Skeletal muscle satellite cell (primary cell): ENCODE data around the gene FKBP7. TPM values are rescaled to one million over a fixed set of nuclear protein-coding genes. Genes with fewer than 3 reads are reported as not detected.
A peak's percentile ranks its signal among the peaks of the same experiment; 100 is the strongest.
"Not testable (repeated sequence)": the region's sequence is repeated elsewhere in the genome, so short reads cannot be mapped to it uniquely, and the experiment has no call there.

Experiments used
- H3K27me3 ChIP-seq: 2 replicates; pipeline ENCODE4 v1.7.0; 2013; ENCODE audit warnings: low read length; ENCODE audit not compliant: control insufficient read depth, insufficient read depth
- H3K36me3 ChIP-seq: 2 replicates; pipeline ENCODE4 v1.7.0; 2013; ENCODE audit warnings: mild to moderate bottlenecking, control low read depth, low read length; ENCODE audit not compliant: insufficient read depth
- H3K4me1 ChIP-seq: 2 replicates; pipeline ENCODE4 v1.7.0; 2013; ENCODE audit warnings: low read length; ENCODE audit not compliant: control insufficient read depth, insufficient read depth
- H3K4me2 ChIP-seq: 2 replicates; pipeline ENCODE4 v1.7.0; 2013; ENCODE audit warnings: mild to moderate bottlenecking, low read length
- H3K4me3 ChIP-seq: 2 replicates; pipeline ENCODE4 v1.7.0; 2013; ENCODE audit warnings: low read length
- H3K9ac ChIP-seq: 2 replicates; pipeline ENCODE4 v1.7.0; 2013; ENCODE audit warnings: mild to moderate bottlenecking, low read depth, low read length, moderate library complexity
- H3K9me3 ChIP-seq: replicated peaks from 2 replicates; pipeline ENCODE4 v1.7.0; 2013; ENCODE audit warnings: mild to moderate bottlenecking, control low read depth, low read length
- total RNA-seq: library from RNA; depleted of rRNA; stranded (reverse); fragments of >200 nt; gene quantifications from 2 replicates; pipeline ENCODE4 v1.2.3, GENCODE V29; 2012; rRNA removed

Gene FKBP7, protein sequence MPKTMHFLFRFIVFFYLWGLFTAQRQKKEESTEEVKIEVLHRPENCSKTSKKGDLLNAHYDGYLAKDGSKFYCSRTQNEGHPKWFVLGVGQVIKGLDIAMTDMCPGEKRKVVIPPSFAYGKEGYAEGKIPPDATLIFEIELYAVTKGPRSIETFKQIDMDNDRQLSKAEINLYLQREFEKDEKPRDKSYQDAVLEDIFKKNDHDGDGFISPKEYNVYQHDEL
- total RNA-seq: 21.5 and 22.7 TPM in 2 replicates

DNA sequence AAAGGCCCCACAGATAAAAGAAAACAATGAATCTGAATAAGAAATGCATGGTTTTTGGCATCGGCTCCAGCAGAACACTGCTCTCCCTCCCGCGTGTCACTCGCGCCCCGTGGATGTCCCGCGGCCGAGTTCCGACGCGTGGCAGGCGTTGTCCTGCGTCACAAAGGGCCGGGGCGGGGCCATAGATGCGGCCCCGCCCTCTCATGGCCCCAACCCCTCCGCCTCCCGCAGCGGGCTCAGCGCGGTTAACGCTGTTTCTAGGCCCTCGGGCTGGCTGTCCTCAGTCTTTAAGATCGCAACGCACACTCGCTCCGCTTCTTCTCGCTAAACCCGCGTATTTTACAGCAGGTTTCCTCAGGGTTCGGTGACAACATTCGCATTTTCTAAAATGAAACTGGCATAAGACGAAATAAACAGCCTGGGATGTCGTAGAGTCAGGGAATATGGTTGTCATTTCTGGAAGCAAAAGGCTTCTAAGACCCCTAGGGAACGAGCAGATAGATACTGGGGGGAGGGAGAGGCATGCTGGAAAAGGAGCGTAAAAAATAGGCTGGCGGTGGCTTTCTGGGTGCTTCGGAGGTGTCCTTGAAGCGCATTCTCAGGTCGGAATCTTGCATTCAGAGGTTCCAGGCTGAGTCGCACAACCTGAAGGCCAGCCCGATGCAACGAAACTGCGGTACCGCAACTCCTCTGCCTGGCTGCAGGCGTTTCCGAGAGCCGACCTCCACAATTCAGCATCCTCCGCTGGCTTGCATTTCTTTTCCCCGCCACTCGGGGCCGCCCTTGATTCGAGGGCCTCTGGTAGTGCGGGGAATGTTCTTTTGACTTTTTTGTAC is at the start of gene FKBP7:
Gene FKBP7, minus strand, starts transcription at position 162 of the 836 bp plus-strand sequence. Its CDS starts 101 bp downstream, at position 61.
- Histone ChIP-seq H3K4me3 (peak within 1 kb of the TSS; percentile 90), H3K9ac (peak within 1 kb of the TSS; percentile 95), H3K9me3 (no peaks in the 10 kb centered on the region), H3K4me1 (peaks cover 18% of the 10 kb centered on the region), H3K36me3 (no peaks in the 10 kb centered on the region), H3K4me2 (peak within 1 kb of the TSS; percentile 97), H3K27me3 (no peaks in the 10 kb centered on the region)

- H3K9me3 ChIP-seq: no peaks in the 10 kb centered on the region
- H3K4me3 ChIP-seq: no peak overlapping the region
- no peaks in the 10 kb centered on the region for H3K4me1 ChIP-seq
- no peaks in the 10 kb centered on the region for H3K27me3 ChIP-seq
- H3K9ac ChIP-seq: no peak overlapping the region
- no peaks in the 10 kb centered on the region for H3K36me3 ChIP-seq
- no peak overlapping the region for H3K4me2 ChIP-seq
These were observed 49.2 kb upstream of the FKBP7 start for GRCh38 chr2:178527592-178527991.

DNA sequence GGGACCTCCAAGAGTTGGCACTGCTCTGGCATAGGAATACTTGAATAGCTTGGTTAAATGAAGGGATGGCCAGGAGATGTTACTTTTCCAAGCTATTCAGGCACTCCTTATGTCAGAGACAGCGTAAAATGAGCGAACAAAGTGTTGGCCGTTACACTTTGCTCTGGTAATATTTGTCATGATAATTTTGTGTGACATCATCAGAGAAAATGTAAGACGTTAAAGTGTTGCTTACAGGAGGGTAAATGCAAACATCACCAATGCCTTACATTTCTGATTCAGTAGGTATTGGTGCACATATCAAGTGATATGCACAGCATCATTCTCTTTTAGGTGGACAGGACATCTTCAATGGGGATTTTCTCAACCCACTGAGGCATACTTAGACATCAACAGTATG is 47.9 kb upstream of the FKBP7 start:
- Histone ChIP-seq H3K9me3 (no peaks in the 10 kb centered on the region), H3K4me3 (no peak overlapping the region), H3K4me1 (no peaks in the 10 kb centered on the region), H3K4me2 (no peak overlapping the region), H3K9ac (no peak overlapping the region), H3K36me3 (no peaks in the 10 kb centered on the region), H3K27me3 (no peaks in the 10 kb centered on the region)

- not testable (repeated sequence) for H3K4me1 ChIP-seq, H3K27me3 ChIP-seq, H3K36me3 ChIP-seq, H3K4me3 ChIP-seq, H3K9ac ChIP-seq, H3K9me3 ChIP-seq, H3K4me2 ChIP-seq
These were observed 47.1 kb upstream of the FKBP7 start for GRCh38 chr2:178525460-178525859.

DNA sequence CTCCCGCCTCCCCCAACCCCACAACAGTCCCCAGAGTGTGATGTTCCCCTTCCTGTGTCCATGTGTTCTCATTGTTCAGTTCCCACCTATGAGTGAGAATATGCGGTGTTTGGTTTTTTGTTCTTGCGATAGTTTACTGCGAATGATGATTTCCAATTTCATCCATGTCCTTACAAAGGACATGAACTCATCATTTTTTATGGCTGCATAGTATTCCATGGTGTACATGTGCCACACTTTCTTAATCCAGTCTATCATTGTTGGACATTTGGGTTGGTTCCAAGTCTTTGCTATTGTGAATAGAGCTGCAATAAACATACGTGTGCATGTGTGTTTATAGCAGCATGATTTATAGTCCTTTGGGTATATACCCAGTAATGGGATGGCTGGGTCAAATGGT is 46.6 kb upstream of the FKBP7 start:
- H3K4me3 ChIP-seq, H3K9ac ChIP-seq, H3K9me3 ChIP-seq, H3K27me3 ChIP-seq, H3K36me3 ChIP-seq, H3K4me2 ChIP-seq, H3K4me1 ChIP-seq: not testable (repeated sequence)

- Histone ChIP-seq H3K27me3 (no peaks in the 10 kb centered on the region), H3K9me3 (no peaks in the 10 kb centered on the region), H3K9ac (peak overlapping the region; percentile 80), H3K4me1 (no peaks in the 10 kb centered on the region), H3K4me3 (peak overlapping the region; percentile 77), H3K4me2 (peak overlapping the region; percentile 81), H3K36me3 (peaks cover 5% of the 10 kb centered on the region)
These were observed 45.3 kb upstream of the FKBP7 start for GRCh38 chr2:178523596-178524134.

DNA sequence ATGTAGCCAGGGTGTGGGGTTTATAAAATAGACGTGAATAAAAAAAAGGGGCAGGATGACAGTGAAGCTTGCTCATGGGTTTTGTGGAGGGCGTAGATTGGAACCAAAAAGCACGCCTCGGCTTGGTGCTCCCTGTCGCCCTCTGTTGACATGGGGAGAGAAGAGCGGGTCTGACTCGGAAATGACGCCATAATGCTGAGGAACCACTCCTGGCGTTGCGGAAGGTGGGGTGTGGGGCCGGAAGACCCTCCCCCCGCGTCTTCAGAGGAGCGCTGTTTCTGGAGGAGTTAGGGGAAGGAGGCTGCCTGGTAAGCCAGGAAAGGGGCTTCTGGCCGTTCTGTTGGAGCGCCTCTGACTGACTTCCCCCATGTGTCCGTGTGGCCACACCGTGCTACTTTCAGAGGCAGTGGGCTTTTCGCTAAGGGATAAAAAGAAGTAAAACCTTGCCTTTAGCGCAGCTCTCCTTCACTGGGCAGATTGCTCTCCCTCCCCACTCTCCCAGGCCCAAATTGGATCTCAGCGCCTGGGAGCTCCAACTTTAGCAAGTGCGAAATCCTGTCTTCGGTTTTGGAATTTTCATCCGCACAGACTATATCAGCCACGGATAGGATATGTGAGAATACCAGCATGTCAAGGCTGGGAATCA is 44.7 kb upstream of the FKBP7 start:
- H3K4me2 ChIP-seq: peak overlapping the region; percentile 81
- H3K4me1 ChIP-seq: no peaks in the 10 kb centered on the region
- peak overlapping the region; percentile 77 for H3K4me3 ChIP-seq
- no peaks in the 10 kb centered on the region for H3K27me3 ChIP-seq
- H3K36me3 ChIP-seq: peaks cover 11% of the 10 kb centered on the region
- peak overlapping the region; percentile 80 for H3K9ac ChIP-seq
- no peaks in the 10 kb centered on the region for H3K9me3 ChIP-seq

GRCh38 chr2:178521304-178522150 is 43.1 kb upstream of the FKBP7 start:
- Histone ChIP-seq H3K9me3 (no peaks in the 10 kb centered on the region), H3K4me2 (no peak overlapping the region), H3K4me3 (no peak overlapping the region), H3K9ac (no peak overlapping the region), H3K4me1 (no peaks in the 10 kb centered on the region), H3K36me3 (peaks cover 20% of the 10 kb centered on the region), H3K27me3 (no peaks in the 10 kb centered on the region)

DNA sequence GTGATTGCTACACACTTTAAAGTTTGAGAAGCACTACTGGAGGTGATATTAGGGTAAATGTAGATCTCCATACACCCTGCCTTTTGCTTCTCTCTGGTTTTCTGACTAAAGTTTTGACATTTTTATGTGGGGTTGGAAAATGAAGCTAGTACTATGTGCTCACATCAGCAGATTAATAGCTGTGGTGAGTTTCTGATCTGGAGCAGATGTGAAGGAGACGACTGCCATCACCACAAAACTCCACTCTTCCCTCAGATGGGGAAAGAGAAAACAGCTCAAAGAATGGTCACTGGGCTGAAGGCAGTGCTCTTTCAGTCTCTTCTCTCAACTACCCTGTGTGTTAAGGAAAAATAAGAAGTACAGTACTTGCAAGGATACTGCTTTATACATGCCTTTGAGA is 39.1 kb upstream of the FKBP7 start:
- peaks cover 9% of the 10 kb centered on the region for H3K4me1 ChIP-seq
- H3K27me3 ChIP-seq: no peaks in the 10 kb centered on the region
- H3K4me2 ChIP-seq: no peak overlapping the region
- no peak overlapping the region for H3K4me3 ChIP-seq
- H3K36me3 ChIP-seq: peaks cover 20% of the 10 kb centered on the region
- H3K9me3 ChIP-seq: no peaks in the 10 kb centered on the region
- no peak overlapping the region for H3K9ac ChIP-seq

DNA sequence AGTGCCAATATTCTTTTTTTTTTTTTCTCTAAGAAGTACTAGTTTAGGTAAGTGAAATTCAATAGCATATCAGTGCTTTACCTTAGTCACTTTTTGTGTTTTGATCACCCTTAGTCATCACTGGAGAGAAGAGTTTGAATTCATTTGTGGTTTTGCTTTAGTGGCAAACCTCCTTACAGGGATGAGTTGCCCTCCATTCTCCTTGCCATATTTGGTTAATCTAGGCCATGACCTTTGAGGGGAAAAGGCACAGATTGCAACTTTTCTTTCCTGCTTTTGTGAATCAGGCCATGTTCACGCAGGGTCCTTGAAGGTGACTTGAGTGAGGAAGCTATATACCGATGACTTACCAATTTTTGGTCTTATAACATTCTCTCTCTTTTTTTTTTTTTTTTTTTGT is 36.3 kb upstream of the FKBP7 start:
- Histone ChIP-seq H3K27me3 (no peaks in the 10 kb centered on the region), H3K4me3 (no peak overlapping the region), H3K9me3 (no peaks in the 10 kb centered on the region), H3K9ac (no peak overlapping the region), H3K4me2 (no peak overlapping the region), H3K36me3 (peaks cover 20% of the 10 kb centered on the region), H3K4me1 (peaks cover 9% of the 10 kb centered on the region)

DNA sequence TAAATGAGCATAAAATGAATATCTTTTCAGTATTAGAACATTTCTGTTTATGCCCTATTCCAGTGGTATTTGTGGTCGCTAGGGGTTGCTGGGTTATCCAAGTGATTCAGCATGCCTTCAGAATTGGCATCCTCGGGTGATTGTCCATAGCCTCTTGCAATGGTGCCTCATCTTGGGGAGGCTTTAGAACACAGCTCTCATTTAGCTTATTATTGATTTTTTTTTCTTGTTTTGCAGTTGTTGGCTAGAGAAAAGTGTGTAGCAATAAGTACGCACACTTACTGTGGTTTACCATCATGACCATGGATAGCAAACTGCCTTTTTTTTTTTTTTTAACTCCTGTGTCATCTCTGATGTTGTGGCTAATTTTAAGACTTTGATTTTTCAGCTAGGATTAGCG is 35.5 kb upstream of the FKBP7 start:
- Histone ChIP-seq H3K9me3 (no peaks in the 10 kb centered on the region), H3K4me3 (no peak overlapping the region), H3K4me2 (no peak overlapping the region), H3K36me3 (peaks cover 17% of the 10 kb centered on the region), H3K27me3 (no peaks in the 10 kb centered on the region), H3K4me1 (peaks cover 9% of the 10 kb centered on the region), H3K9ac (no peak overlapping the region)
